Stimulated activated CD8-positive, alpha-beta memory T cell treated with anti-CD3 and anti-CD28 coated beads, Interleukin-4, amount 100 ng/mL, for 1 hour (primary cell): ENCODE data around the gene ZXDC.

ENCODE experiments used
- DNase-seq, 2 donors: peaks; one replicate each; pipeline ENCODE4 v3.0.0-alpha.2; 2020; ENCODE audit warnings: low read depth in 2 of 2, low spot score in 1 of 2

ZXDC gene

GRCh38 chr3:126397610-126398422 is 77.9 kb downstream of the ZXDC start:
- DNase-seq, result no peak

- DNase-seq, result no peak
Observed at GRCh38 chr3:126396536-126396935, 79.2 kb downstream of the ZXDC start.

- no peak for DNase-seq
Observed at GRCh38 chr3:126395846-126396513, 79.7 kb downstream of the ZXDC start.

GRCh38 chr3:126394977-126395321 is 80.7 kb downstream of the ZXDC start:
- no peak for DNase-seq

- no peak for DNase-seq
Observed at GRCh38 chr3:126394179-126394976, 81.3 kb downstream of the ZXDC start, which contains the start of gene CFAP100. Gene CFAP100 (plus strand): TSS chr3:126394909. CDS start chr3:126396001, 1,092 bp downstream.

GRCh38 chr3:126393563-126393962 is 82.1 kb downstream of the ZXDC start:
- no peak for DNase-seq

GRCh38 chr3:126392246-126392645 is 83.4 kb downstream of the ZXDC start:
- DNase-seq, result no peak

- DNase-seq, result no peak
Observed at GRCh38 chr3:126391631-126392030, 84.1 kb downstream of the ZXDC start.

- DNase-seq, result no peak
Observed at GRCh38 chr3:126390751-126391150, 84.9 kb downstream of the ZXDC start.

- DNase-seq, result no peak
Observed at GRCh38 chr3:126390201-126390600, 85.5 kb downstream of the ZXDC start.

GRCh38 chr3:126389794-126390146 is 85.9 kb downstream of the ZXDC start:
- DNase-seq, result no peak

- DNase-seq, result no peak
Observed at GRCh38 chr3:126389112-126389793, 86.4 kb downstream of the ZXDC start.
